DND-41 (cell line): ENCODE measurements around the gene BNC2.

Experiments
- ATAC-seq: fragments of 200-7000 bp; cut with Tn5 transposase; 3 replicates; pipeline ENCODE4 v1.9.1; 2021; ENCODE audit warnings: low read depth; ENCODE audit not compliant: insufficient read depth
- DNase-seq: peaks from one replicate; pipeline ENCODE4 v3.0.0-alpha.2; 2020
- H2AFZ ChIP-seq: 2 replicates; pipeline ENCODE4 v1.6.0; 2012; ENCODE audit warnings: low read depth, low read length
- H3K27ac ChIP-seq: 2 replicates; pipeline ENCODE4 v1.5.1; 2012; ENCODE audit warnings: low read length, inconsistent platforms
- H3K27me3 ChIP-seq: fragments of 200-600 bp; sonication (generic); 2 replicates; pipeline ENCODE4 v1.6.0; 2012; ENCODE audit warnings: low read length, mild to moderate bottlenecking, inconsistent platforms; ENCODE audit not compliant: insufficient read depth, poor library complexity
- H3K36me3 ChIP-seq: 2 replicates; pipeline ENCODE4 v1.5.1; 2012; ENCODE audit warnings: low read length, inconsistent platforms; ENCODE audit not compliant: insufficient read depth
- H3K4me1 ChIP-seq: 2 replicates; pipeline ENCODE4 v1.5.1; 2012; ENCODE audit warnings: mild to moderate bottlenecking, low read length; ENCODE audit not compliant: insufficient read depth
- H3K4me2 ChIP-seq: 2 replicates; pipeline ENCODE4 v1.6.0; 2012; ENCODE audit warnings: mild to moderate bottlenecking, moderate library complexity, low read length, inconsistent platforms; ENCODE audit not compliant: insufficient read depth
- H3K4me3 ChIP-seq, 2 experiments: fragments of 200-600 bp in 1 of 2; shearing (Covaris generic) in 1 of 2; 2 replicates each; pipeline ENCODE4 v1.5.1; 2012 to 2016; ENCODE audit warnings: inconsistent platforms in 2 of 2, low read length in 2 of 2, mild to moderate bottlenecking in 2 of 2, low read depth in 1 of 2, moderate library complexity in 1 of 2
- H3K79me2 ChIP-seq: 2 replicates; pipeline ENCODE4 v1.6.0; 2012; ENCODE audit warnings: low read length, inconsistent platforms; ENCODE audit not compliant: insufficient read depth
- H3K9ac ChIP-seq: 2 replicates; pipeline ENCODE4 v1.6.0; 2012; ENCODE audit warnings: low read depth, mild to moderate bottlenecking, inconsistent platforms, low read length, moderate library complexity
- H3K9me3 ChIP-seq: 2 replicates; pipeline ENCODE4 v1.5.1; 2012; ENCODE audit warnings: low read length, moderate library complexity, mild to moderate bottlenecking, inconsistent platforms; ENCODE audit not compliant: insufficient read depth, severe bottlenecking
- H4K20me1 ChIP-seq: 2 replicates; pipeline ENCODE4 v1.6.0; 2012; ENCODE audit warnings: low read length; ENCODE audit not compliant: insufficient read depth
- CTCF ChIP-seq: IDR thresholded peaks from 2 replicates; pipeline ENCODE4 v1.5.1; 2012; ENCODE audit warnings: borderline replicate concordance, low read length, moderate library complexity, mild to moderate bottlenecking; ENCODE audit not compliant: poor library complexity, severe bottlenecking; ENCODE audit errors: extremely low read depth
- EZH2 ChIP-seq: IDR thresholded peaks from 3 replicates; pipeline ENCODE4 v1.6.1; 2012; ENCODE audit warnings: borderline replicate concordance, low read depth, mild to moderate bottlenecking, moderate library complexity, low read length, inconsistent platforms; ENCODE audit not compliant: severe bottlenecking

Gene BNC2

GRCh38 chr9:16611983-16612382, 258.5 kb downstream of the BNC2 start:
- H3K9ac ChIP-seq = no peak overlapping the region
- H2AFZ ChIP-seq = no peak overlapping the region
- no peaks in the 10 kb centered on the region for H3K79me2 ChIP-seq
- H3K27me3 ChIP-seq = no peaks in the 10 kb centered on the region
- ATAC-seq = no peak
- no peak overlapping the region for H3K4me3 ChIP-seq
- H3K9me3 ChIP-seq = no peaks in the 10 kb centered on the region
- no peaks in the 10 kb centered on the region for H4K20me1 ChIP-seq
- no peak overlapping the region for H3K4me2 ChIP-seq
- TF ChIP-seq CTCF = no peak
- no peak for TF ChIP-seq EZH2
- no peak overlapping the region for H3K27ac ChIP-seq
- H3K36me3 ChIP-seq = no peaks in the 10 kb centered on the region
- DNase-seq = no peak
- H3K4me1 ChIP-seq = no peaks in the 10 kb centered on the region

- H3K79me2 ChIP-seq = no peaks in the 10 kb centered on the region
- no peak overlapping the region for H3K9ac ChIP-seq
- no peak for ATAC-seq
- H3K36me3 ChIP-seq = no peaks in the 10 kb centered on the region
- H3K9me3 ChIP-seq = no peaks in the 10 kb centered on the region
- H3K4me2 ChIP-seq = no peak overlapping the region
- H3K27ac ChIP-seq = no peak overlapping the region
- H3K4me1 ChIP-seq = no peaks in the 10 kb centered on the region
- no peak overlapping the region for H3K4me3 ChIP-seq
- no peak overlapping the region for H2AFZ ChIP-seq
- H4K20me1 ChIP-seq = no peaks in the 10 kb centered on the region
- DNase-seq = no peak
- H3K27me3 ChIP-seq = no peaks in the 10 kb centered on the region
- TF ChIP-seq CTCF (no peak), EZH2 (no peak)
Observed at GRCh38 chr9:16611001-16611400, 259.5 kb downstream of the BNC2 start.

GRCh38 chr9:16610538-16610937, 259.9 kb downstream of the BNC2 start:
- TF ChIP-seq EZH2 (no peak), CTCF (no peak)
- Histone ChIP-seq H3K27me3 (no peaks in the 10 kb centered on the region), H3K79me2 (no peaks in the 10 kb centered on the region), H3K36me3 (no peaks in the 10 kb centered on the region), H3K27ac (no peak overlapping the region), H3K9me3 (no peaks in the 10 kb centered on the region), H3K4me2 (no peak overlapping the region), H3K4me3 (no peak overlapping the region), H4K20me1 (no peaks in the 10 kb centered on the region), H3K9ac (no peak overlapping the region), H2AFZ (no peak overlapping the region), H3K4me1 (no peaks in the 10 kb centered on the region)
- DNase-seq (no peak), ATAC-seq (no peak)

- no peak for DNase-seq
- no peaks in the 10 kb centered on the region for H3K79me2 ChIP-seq
- no peak overlapping the region for H2AFZ ChIP-seq
- no peak overlapping the region for H3K9ac ChIP-seq
- H3K4me3 ChIP-seq = no peak overlapping the region
- no peaks in the 10 kb centered on the region for H4K20me1 ChIP-seq
- no peaks in the 10 kb centered on the region for H3K36me3 ChIP-seq
- H3K9me3 ChIP-seq = no peaks in the 10 kb centered on the region
- no peak for ATAC-seq
- no peaks in the 10 kb centered on the region for H3K27me3 ChIP-seq
- no peaks in the 10 kb centered on the region for H3K4me1 ChIP-seq
- no peak for TF ChIP-seq CTCF
- no peak for TF ChIP-seq EZH2
- no peak overlapping the region for H3K4me2 ChIP-seq
- H3K27ac ChIP-seq = no peak overlapping the region
Observed at GRCh38 chr9:16608906-16609305, 261.6 kb downstream of the BNC2 start.
